LNCaP clone FGC (cell line): ENCODE data around the gene MARVELD2.
"Not testable (repeated sequence)": the region's sequence is repeated elsewhere in the genome, so short reads cannot be mapped to it uniquely, and the experiment has no call there.

Source experiments
- DNase-seq: peaks from one replicate; pipeline ENCODE4 v3.0.0-alpha.2; 2011; ENCODE audit warnings: low read depth
- H3K4me3 ChIP-seq: 2 replicates; pipeline ENCODE4 v1.5.1; 2011; ENCODE audit warnings: mild to moderate bottlenecking, low read depth, low read length, control low read depth
- TF ChIP-seq, protein P1 (sequence below): IDR thresholded peaks from 2 replicates; pipeline ENCODE4 v1.5.1; 2012; ENCODE audit warnings: mild to moderate bottlenecking; ENCODE audit not compliant: control insufficient read depth, insufficient read depth; ENCODE audit errors: extremely low read depth

Gene MARVELD2

GRCh38 chr5:69431424-69432303, 16.7 kb downstream of the MARVELD2 start:
- DNase-seq = no peak
- TF ChIP-seq, protein P1, sequence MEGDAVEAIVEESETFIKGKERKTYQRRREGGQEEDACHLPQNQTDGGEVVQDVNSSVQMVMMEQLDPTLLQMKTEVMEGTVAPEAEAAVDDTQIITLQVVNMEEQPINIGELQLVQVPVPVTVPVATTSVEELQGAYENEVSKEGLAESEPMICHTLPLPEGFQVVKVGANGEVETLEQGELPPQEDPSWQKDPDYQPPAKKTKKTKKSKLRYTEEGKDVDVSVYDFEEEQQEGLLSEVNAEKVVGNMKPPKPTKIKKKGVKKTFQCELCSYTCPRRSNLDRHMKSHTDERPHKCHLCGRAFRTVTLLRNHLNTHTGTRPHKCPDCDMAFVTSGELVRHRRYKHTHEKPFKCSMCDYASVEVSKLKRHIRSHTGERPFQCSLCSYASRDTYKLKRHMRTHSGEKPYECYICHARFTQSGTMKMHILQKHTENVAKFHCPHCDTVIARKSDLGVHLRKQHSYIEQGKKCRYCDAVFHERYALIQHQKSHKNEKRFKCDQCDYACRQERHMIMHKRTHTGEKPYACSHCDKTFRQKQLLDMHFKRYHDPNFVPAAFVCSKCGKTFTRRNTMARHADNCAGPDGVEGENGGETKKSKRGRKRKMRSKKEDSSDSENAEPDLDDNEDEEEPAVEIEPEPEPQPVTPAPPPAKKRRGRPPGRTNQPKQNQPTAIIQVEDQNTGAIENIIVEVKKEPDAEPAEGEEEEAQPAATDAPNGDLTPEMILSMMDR = no peak
- H3K4me3 ChIP-seq = no peak overlapping the region

DNA sequence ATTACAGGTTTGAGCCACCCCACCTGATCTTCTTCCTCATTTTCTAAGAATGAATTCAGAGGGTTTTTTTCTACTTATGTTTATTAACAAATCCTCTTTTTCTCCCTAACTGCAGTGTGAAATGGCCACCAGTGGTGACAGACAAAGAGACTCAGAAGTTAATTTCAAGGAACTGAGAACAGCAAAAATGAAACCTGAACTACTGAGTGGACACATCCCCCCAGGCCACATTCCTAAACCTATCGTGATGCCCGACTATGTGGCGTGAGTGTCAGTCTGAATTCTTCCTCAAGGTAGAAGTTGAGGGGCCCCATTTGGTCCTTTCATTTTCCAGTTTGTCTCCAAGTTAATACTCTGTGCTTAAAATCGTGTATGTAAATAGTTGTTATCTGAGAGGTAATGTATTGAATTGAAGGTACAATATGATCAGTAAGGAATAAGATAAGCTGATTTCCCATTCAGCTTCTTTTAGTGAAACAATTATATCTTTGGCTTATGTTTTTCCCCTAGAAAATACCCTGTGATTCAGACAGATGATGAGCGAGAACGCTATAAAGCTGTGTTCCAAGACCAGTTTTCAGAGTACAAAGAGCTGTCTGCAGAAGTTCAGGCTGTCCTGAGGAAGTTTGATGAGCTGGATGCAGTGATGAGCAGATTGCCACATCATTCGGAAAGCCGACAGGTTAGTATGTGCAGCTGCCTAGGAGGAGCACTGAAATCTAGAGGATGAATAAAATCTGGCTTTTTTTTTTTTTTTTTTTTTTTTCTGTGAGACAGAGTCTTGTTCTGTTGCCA, 17.7 kb downstream of the MARVELD2 start:
- no peak for DNase-seq
- TF ChIP-seq, protein P1 = no peak
- no peak overlapping the region for H3K4me3 ChIP-seq

DNA sequence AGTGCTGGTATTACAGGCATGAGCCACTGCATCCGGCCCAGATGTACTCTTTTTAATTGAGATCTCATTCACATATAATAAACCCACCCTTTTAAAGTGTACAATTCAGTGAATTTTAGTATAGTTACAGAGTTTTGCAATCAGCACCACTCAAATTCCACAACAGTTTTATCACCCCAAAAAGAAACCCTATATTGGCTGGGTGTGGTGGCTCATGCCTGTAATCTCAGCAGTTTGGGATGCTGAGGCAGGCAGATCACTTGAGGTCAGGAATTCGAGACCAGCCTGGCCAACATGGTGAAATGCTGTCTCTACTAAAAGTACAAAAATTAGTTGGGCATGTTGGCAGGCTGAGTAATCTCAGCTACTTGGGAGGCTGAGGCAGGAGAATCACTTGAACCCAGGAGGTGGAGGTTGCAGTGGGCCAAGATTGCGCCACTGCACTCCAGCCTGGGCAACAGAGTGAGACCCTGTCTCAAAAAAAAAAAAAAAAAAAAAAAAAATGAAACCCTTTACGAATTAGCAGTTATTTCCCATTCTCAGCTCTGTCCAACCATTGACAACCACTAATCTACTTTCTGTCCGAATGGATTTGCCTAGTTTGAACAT, 20.5 kb downstream of the MARVELD2 start:
- not testable (repeated sequence) for DNase-seq, H3K4me3 ChIP-seq

GRCh38 chr5:69444127-69444754, 29.3 kb downstream of the MARVELD2 start:
- DNase-seq = no peak
- no peak overlapping the region for H3K4me3 ChIP-seq
- TF ChIP-seq, protein P1 = no peak

GRCh38 chr5:69449511-69449910, 34.6 kb downstream of the MARVELD2 start:
- no peak for DNase-seq
- TF ChIP-seq, protein P1 = no peak
- no peak overlapping the region for H3K4me3 ChIP-seq

- TF ChIP-seq, protein P1 = no peak
- no peak for DNase-seq
- H3K4me3 ChIP-seq = no peak overlapping the region
Measured at GRCh38 chr5:69450116-69450515, 35.2 kb downstream of the MARVELD2 start.

DNA sequence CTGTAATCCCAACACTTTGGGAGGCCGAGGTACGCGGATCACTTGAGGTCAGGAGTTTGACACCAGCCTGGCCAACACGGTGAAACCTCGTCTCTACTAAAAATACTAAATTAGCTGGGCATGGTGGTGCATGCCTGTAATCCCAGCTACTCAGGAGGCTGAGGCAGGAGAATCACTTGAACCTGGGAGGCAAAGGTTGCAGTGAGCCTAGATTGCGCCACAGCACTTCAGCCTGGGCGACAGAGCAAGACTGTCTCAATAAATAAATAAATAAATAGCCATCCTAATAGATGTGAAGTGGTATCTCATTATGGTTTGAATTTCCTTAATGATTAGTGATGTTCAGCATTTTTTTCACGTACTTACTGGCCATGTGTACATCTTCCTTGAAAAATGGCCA, 35.6 kb downstream of the MARVELD2 start:
- not testable (repeated sequence) for H3K4me3 ChIP-seq, DNase-seq
